Testis (tissue), 3 donors: ENCODE measurements around the gene KMT2B. TPM values are rescaled to one million over a fixed set of nuclear protein-coding genes. Genes with fewer than 3 reads are reported as not detected.

Source experiments
- DNase-seq: peaks from one replicate; pipeline ENCODE4 v3.0.0-alpha.2; 2019
- H3K27ac ChIP-seq, 2 donors: fragments of 200-600 bp; sonication (generic); one replicate each; pipeline ENCODE4 v1.5.1; 2019
- H3K27me3 ChIP-seq: fragments of 200-600 bp; sonication (generic); one replicate; pipeline ENCODE4 v1.5.1; 2019
- H3K36me3 ChIP-seq: fragments of 200-600 bp; sonication (generic); one replicate; pipeline ENCODE4 v1.5.1; 2017; ENCODE audit warnings: low read depth; ENCODE audit errors: missing control alignments
- H3K4me1 ChIP-seq: fragments of 200-600 bp; sonication (generic); one replicate; pipeline ENCODE4 v1.5.1; 2019
- H3K4me3 ChIP-seq, 2 donors: fragments of 200-600 bp; sonication (generic); one replicate each; pipeline ENCODE4 v1.5.1; 2017 to 2019
- H3K9me3 ChIP-seq: fragments of 200-600 bp; sonication (generic); one replicate; pipeline ENCODE4 v1.5.1; 2017
- POLR2A ChIP-seq: fragments of 450-650 bp; IDR thresholded peaks from one replicate; pipeline ENCODE4 v1.6.1; 2017; ENCODE audit warnings: antibody characterized with exemption, mild to moderate bottlenecking, moderate library complexity
- WGBS, 2 donors: methylation state at CpG; one replicate each; pipeline ENCODE4 v1.1.5; 2018; 5-methylcytosine and 5-hydroxymethylcytosine counted together
- intact Hi-C: fragments of 100-400 bp; cut with DNase I; formaldehyde crosslinking; loops from one replicate; pipeline ENCODE4 v1.15.1; 2023; ENCODE audit warnings: low total_unique reads
- polyA plus RNA-seq: library from polyadenylated mRNA; stranded (reverse); fragments of 350-450 nt; fragmentation: Illumina TruSeq; extraction: RNeasy Lipid Tissue Mini Kit (QIAGEN cat#74804); gene quantifications from one replicate; pipeline ENCODE4 v1.2.3, GENCODE V29; 2014; ENCODE audit warnings: low read depth, low replicate concordance; ENCODE audit not compliant: insufficient read depth
- total RNA-seq, 2 donors: library from RNA; depleted of rRNA; stranded (reverse); fragments of >200 nt; gene quantifications; one replicate each; pipeline ENCODE4 v1.2.3, GENCODE V29; 2016
- TF ChIP-seq, protein P1 (sequence below), 3 experiments: fragments of 450-650 bp in 2 of 3; fragments of 200-600 bp in 1 of 3; sonication (generic) in 1 of 3; IDR thresholded peaks; one replicate each; pipeline ENCODE4 v1.5.1; 2016 to 2019; ENCODE audit warnings: antibody characterized with exemption in 3 of 3, mild to moderate bottlenecking in 2 of 3, moderate library complexity in 1 of 3

KMT2B gene
- total and polyA plus RNA-seq, 3 donors from 2014 or later: 73.3 to 110 (median 109) TPM

DNA sequence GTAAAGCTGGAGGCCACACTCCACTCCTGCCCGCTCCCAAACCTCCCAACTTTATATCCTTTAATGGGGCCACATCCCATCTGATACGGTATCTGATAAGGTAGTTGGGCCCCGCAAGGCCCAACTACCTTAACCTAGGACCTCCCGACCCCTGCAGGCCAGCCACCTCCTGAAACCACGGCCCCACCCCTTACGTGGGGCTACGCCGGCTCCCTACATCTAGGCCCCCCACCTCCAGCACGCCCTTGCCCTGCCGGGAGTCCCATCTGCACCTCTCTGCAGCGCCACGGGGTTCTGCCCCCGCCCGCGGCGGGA is 22.3 kb downstream of the KMT2B start:
- Histone ChIP-seq H3K36me3 (no peaks in the 10 kb centered on the region), H3K9me3 (no peaks in the 10 kb centered on the region), H3K4me1 (peaks cover 6% of the 10 kb centered on the region), H3K27me3 (no peaks in the 10 kb centered on the region), H3K27ac (peak overlapping the region in 1 of 2 donors; percentile 50), H3K4me3 (peak overlapping the region; percentile 50 to 56)
- WGBS, 2 donors: 3 to 4% methylated on average over 6 to 14 of the region's 16 CpGs
- intact Hi-C loops: no loop called here
- TF ChIP-seq, protein P1, sequence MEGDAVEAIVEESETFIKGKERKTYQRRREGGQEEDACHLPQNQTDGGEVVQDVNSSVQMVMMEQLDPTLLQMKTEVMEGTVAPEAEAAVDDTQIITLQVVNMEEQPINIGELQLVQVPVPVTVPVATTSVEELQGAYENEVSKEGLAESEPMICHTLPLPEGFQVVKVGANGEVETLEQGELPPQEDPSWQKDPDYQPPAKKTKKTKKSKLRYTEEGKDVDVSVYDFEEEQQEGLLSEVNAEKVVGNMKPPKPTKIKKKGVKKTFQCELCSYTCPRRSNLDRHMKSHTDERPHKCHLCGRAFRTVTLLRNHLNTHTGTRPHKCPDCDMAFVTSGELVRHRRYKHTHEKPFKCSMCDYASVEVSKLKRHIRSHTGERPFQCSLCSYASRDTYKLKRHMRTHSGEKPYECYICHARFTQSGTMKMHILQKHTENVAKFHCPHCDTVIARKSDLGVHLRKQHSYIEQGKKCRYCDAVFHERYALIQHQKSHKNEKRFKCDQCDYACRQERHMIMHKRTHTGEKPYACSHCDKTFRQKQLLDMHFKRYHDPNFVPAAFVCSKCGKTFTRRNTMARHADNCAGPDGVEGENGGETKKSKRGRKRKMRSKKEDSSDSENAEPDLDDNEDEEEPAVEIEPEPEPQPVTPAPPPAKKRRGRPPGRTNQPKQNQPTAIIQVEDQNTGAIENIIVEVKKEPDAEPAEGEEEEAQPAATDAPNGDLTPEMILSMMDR (IDR thresholded peaks at IDR 0.05): no peak
- no peak for TF ChIP-seq POLR2A
- DNase-seq: no peak

- intact Hi-C loops: no loop called here
- TF ChIP-seq, protein P1 (IDR thresholded peaks at IDR 0.05): no peak
- TF ChIP-seq POLR2A: no peak
- Histone ChIP-seq H3K36me3 (no peaks in the 10 kb centered on the region), H3K27ac (peak overlapping the region in 1 of 2 donors; percentile 50), H3K4me1 (peaks cover 6% of the 10 kb centered on the region), H3K27me3 (no peaks in the 10 kb centered on the region), H3K4me3 (peak overlapping the region; percentile 50 to 56), H3K9me3 (no peaks in the 10 kb centered on the region)
- DNase-seq: peak; percentile 99
- WGBS, 2 donors: 0 to 1% methylated on average over 39 to 61 of the region's 63 CpGs
Observed at GRCh38 chr19:35740423-35741202, 22.8 kb downstream of the KMT2B start.

- no peaks in the 10 kb centered on the region for H3K9me3 ChIP-seq
- intact Hi-C loops: no loop called here
- H3K36me3 ChIP-seq: no peaks in the 10 kb centered on the region
- H3K4me3 ChIP-seq: peak overlapping the region; percentile 50 to 56
- TF ChIP-seq, protein P1 (IDR thresholded peaks at IDR 0.05): no peak
- no peak for TF ChIP-seq POLR2A
- no peaks in the 10 kb centered on the region for H3K27me3 ChIP-seq
- no peak overlapping the region for H3K27ac ChIP-seq
- DNase-seq: no peak
- H3K4me1 ChIP-seq: peaks cover 10% of the 10 kb centered on the region
- 7 to 17% methylated on average over 12 of the region's 12 CpGs for WGBS, 2 donors
Observed at GRCh38 chr19:35741203-35741515, 23.4 kb downstream of the KMT2B start.

DNA sequence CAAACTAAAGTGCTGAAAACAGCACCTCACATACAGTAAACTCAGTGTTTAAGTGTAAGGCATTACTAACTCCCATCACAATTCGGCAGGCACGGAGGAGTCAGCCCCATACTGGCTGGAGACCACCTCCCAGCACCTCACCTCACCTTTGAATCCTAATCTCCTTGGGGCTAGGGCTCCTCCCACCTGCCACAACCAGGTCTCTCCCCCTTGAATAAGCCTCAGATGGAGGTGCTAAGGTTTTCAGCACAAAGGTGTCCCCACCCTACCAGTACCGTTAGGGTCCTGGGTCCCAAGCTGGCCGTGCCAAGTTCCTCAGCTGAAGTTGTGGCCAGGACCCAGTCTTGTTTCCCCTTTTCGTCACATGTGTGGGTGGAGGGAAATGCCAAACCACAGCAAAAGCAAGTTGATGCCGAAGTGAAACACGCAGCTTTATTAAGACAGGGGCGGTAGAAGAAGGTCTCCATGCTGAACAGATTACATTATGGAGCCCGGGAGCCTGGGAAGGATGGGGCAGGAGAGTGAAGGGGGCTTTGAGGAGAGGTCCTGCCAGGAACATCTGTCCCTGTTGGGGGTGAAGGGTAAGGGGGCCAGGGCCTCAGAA is 24.4 kb downstream of the KMT2B start, which contains the start of gene IGFLR1:
Gene IGFLR1 (minus strand): TSS at position 332 of the 604 bp plus-strand sequence. CDS start 1,272 bp downstream, outside the sequence.
- no peak for TF ChIP-seq POLR2A
- TF ChIP-seq, protein P1 (IDR thresholded peaks at IDR 0.05): no peak
- Histone ChIP-seq H3K36me3 (no peaks in the 10 kb centered on the region), H3K4me1 (peaks cover 14% of the 10 kb centered on the region), H3K4me3 (no peak within 1 kb of the TSS), H3K27me3 (no peaks in the 10 kb centered on the region), H3K9me3 (no peaks in the 10 kb centered on the region), H3K27ac (no peak within 1 kb of the TSS)
- intact Hi-C loops: no loop called here
- WGBS, 2 donors: 78 to 89% methylated on average over 7 to 9 of the region's 9 CpGs
- DNase-seq: no peak
